HuH-7.5 (cell line): ENCODE measurements around the gene DECR2.
"Not testable (repeated sequence)": the region's sequence is repeated elsewhere in the genome, so short reads cannot be mapped to it uniquely, and the experiment has no call there.

Experiments
- DNase-seq: peaks from one replicate; pipeline ENCODE4 v3.0.0; 2011; ENCODE audit warnings: low spot score

The DECR2 gene

GRCh38 chr16:367333-367903 lies 34.3 kb upstream of the DECR2 start:
- no peak for DNase-seq

DNA sequence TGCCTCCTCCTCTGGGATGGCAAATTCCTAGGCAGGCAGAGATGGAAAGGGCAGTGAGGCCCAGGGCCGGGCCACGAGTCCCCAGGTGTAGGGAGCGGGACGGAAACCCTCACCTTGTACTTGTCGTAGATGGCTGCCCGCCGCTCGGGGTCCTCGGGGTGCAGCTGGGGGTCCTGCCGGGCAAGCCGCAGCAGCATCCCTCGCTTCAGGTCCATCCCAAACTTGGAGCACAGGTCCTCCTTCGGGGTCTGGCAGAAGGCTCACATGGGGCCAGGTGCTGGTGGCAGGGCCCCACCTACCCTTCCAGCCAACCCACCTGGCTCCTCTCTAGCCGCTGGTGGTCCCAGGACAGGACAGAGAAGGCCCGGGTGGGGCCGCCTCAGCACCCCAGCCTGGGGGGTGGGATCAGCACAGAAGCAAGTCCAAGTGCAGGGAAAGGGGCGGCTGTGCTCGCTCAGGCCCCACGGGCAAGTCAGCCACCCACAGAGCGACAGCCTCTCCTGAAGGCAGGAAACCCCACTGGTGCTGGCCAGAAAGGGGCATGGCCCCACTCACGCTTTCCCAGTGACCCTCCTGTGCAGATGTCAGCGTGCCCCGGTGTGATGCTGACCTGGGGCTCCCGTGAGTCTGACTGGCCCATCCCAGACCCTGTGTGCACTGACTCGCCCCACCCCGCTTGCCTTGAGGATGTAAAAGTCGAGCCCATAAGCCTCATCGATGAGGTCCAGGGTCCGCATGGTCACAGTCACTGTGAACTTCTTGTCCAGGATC lies 33.1 kb upstream of the DECR2 start:
- no peak for DNase-seq

DNA sequence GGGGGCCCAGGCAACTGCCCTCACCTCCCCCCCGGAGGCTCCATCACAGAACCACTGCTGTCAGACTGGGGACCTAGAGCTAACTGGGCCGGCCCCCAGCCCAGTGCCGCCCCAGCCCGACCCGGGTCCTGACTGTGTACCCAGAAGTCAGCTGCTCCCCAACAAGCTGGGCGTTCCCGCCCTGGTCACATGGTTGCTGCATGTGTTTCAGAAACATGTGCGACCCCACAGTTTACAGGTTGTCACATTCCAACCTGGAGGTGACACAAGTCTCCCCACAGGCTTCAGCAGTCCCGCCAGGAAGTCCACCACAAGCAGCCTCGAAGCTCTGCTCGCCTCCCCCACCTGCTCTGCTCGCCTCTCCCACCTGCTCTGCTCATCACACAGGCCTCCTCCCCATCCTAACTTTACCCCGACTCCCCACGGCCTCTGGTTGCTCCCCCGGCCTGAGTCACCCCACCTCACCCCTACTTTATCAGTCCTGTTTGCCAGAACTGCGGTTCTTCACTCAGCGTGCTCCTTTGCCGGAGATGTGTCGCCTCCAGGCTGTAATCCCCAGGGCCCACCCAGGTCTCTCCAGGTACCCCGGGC lies 32.3 kb upstream of the DECR2 start:
- DNase-seq: no peak

DNA sequence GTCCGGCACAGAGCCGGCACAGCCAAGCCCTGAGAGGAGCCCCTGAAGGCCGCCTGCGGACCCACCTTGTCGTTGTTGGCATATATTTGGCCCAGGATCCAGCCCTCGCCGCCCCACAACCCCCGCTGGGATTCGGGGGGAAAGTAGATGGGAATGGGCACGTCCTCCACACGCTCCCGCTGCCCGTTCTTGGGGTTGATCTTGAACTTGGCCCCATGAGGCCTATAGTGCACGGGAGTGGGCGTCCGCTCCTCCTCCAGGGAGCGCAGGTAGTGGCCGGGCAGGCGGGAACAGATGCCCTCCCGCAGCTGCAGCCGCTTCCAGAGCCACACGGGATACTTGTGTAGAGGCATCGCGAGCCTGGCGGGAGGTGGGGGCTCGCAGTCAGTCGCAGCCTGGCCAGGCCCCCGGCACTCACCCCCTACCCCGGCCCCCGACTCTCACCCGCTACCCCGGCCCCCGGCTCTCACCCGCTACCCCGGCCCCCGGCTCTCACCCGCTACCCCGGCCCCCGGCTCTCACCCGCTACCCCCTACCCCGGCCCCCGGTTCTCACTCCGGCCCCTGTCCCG lies 31.7 kb upstream of the DECR2 start:
- DNase-seq: no peak

GRCh38 chr16:370443-370842 lies 31.2 kb upstream of the DECR2 start, which contains the start of gene MRPL28:
MRPL28 (minus strand) TSS chr16:370538; CDS start chr16:370218, 320 bp downstream.
- peak; percentile 98 for DNase-seq

- no peak for DNase-seq
Measured at GRCh38 chr16:370979-371514, 30.6 kb upstream of the DECR2 start.

GRCh38 chr16:371515-372301 lies 30.0 kb upstream of the DECR2 start:
- DNase-seq: no peak

- DNase-seq: no peak
Measured at GRCh38 chr16:372302-372983, 29.2 kb upstream of the DECR2 start.

DNA sequence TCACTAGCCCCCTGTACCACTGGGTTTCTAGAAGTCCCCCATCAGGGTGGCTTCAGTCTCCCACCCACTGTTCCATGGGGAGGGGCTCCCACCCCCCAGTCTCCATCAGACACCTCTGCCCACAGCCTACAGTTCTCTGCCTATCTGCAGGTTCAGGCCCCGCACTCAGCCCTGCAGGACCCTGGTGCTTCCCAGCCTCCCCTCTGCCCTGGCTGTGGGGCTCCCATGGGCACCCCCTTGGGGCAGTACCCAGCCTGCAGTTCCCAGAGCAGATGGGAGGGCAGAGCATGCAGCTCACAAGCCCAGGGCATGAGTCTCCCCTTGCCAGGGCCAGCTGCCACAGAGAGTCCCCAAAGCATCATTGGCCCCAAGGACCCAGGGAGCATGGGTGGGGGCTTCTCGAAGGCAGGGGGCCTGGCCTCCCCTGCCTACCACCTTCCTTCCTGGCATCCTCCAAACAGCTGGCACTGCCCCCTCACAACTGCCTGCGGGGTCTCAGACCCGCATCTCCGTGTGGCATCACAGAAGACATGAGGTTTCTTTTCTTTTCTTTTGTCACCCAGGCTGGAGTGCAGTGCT lies 28.6 kb upstream of the DECR2 start:
- no peak for DNase-seq

GRCh38 chr16:373848-374615 lies 27.7 kb upstream of the DECR2 start:
- no peak for DNase-seq

GRCh38 chr16:374616-374926 lies 27.1 kb upstream of the DECR2 start:
- DNase-seq: no peak

- no peak for DNase-seq
Measured at GRCh38 chr16:375212-375611, 26.5 kb upstream of the DECR2 start.

- DNase-seq: no peak
Measured at GRCh38 chr16:375927-376816, 25.5 kb upstream of the DECR2 start.

GRCh38 chr16:376817-377418 lies 24.8 kb upstream of the DECR2 start:
- DNase-seq: no peak

DNA sequence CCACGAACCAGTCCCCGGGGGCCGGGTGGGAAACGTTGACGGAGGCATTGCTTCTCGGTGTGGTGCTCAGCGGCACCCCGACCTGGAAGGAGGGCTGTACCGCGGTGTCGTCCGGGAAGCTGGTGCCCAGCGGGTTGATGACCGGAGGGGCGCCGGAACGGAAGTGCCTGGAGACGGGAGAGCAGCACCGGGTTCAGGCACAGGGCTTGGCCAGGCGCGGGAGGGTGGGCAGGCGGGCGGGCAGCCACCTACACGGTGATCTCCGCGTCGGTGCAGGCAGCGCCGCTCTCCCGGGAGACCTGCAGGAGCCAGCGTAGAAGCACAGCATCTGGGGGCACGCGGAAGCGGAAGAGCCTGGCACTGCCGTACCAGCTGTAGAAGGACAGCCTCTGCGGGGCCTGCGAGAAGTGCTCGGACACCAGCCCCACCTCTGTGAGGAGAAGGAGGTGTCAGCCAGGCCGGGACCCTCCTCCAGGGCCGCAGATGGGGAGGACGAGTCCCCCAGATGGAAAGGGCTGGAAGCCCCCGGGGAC lies 24.2 kb upstream of the DECR2 start:
- no peak for DNase-seq

DNA sequence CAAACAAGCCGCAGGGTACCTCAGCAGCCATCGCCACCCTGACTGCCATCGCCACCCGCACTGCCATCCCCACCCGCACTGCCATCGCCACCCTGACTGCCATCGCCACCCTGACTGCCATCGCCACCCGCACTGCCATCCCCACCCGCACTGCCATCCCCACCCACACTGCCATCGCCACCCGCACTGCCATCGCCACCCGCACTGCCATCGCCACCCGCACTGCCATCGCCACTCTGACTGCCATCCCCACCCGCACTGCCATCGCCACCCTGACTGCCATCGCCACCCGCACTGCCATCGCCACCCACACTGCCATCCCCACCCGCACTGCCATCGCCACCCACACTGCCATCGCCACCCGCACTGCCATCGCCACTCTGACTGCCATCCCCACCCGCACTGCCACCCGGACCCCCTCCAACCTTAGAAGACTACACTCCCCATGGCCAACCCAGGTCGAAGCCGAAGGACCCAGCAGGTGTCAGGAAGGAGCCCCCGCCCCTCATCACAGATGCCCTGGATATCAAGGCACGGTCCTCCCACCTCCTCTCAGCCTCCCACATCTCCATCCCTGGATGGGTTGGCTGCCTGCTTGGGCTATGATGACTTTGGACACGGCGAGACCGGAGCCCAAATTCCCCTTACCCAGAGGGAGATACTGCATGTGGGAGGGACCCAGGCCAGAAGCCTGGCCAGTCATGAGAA lies 23.4 kb upstream of the DECR2 start:
- not testable (repeated sequence) for DNase-seq

DNA sequence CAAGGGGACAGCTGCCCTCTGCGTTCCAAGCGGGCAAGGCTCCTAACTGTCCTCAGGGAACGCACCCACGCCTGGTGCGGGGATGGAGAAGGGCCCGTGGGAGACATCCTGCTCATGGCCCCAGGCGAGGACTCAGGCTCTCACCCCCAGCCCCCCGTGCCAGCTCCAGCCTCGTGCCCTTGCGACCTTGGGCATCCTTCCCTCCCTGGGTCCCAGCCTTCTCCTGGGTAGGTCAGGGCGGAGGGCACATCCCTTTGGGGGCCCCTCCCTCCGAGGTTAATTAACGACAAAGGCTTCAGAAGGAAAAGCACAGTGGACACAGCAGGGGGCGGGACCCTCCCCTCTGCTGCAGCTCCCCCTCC lies 22.9 kb upstream of the DECR2 start:
- DNase-seq: no peak
